IMR-90 (cell line): Measurements from ENCODE around the gene TKTL2. TPM values are rescaled to one million over a fixed set of nuclear protein-coding genes. Genes with fewer than 3 reads are reported as not detected.

ENCODE experiments used
- ATAC-seq: fragments of 200-7000 bp; cut with Tn5 transposase; 2 replicates; pipeline ENCODE4 v1.9.1; 2020; ENCODE audit warnings: low read depth, mild to moderate bottlenecking, moderate library complexity
- BruUV-seq: library from RNA; stranded (reverse); fragments of 400-500 nt; replicated peaks from 2 replicates; lab custom pipeline; 2021; lab: Mats Ljungman, UMichigan
- CTCF ChIA-PET: fragments of 300-600 bp; formaldehyde crosslinking; extraction: SDS; loops from one replicate; lab custom pipeline; 2021; ENCODE audit warnings: antibody characterized with exemption; lab: Yijun Ruan, JAX
- POLR2A ChIA-PET: fragments of 300-600 bp; sonication (Branson Sonifier 250); formaldehyde crosslinking; loops from one replicate; lab custom pipeline; 2022; ENCODE audit warnings: antibody characterized with exemption; ENCODE audit not compliant: unreplicated experiment; lab: Charles Lee
- DNase-seq: peaks from one replicate; pipeline ENCODE4 v3.0.0; 2013
- H2AFZ ChIP-seq: replicated peaks from 2 replicates; pipeline ENCODE3; 2013; ENCODE audit warnings: low read length, mild to moderate bottlenecking; ENCODE audit not compliant: poor library complexity
- H2AK5ac ChIP-seq: 2 replicates; pipeline ENCODE4 v1.6.1; 2013; ENCODE audit warnings: low read depth, low read length, inconsistent platforms
- H2AK9ac ChIP-seq: replicated peaks from 2 replicates; pipeline ENCODE3; 2013; ENCODE audit warnings: mild to moderate bottlenecking, low read depth, low read length, moderate library complexity; ENCODE audit not compliant: poor library complexity
- H2BK120ac ChIP-seq: 2 replicates; pipeline ENCODE4 v1.6.1; 2013; ENCODE audit warnings: low read depth, low read length, inconsistent platforms
- H2BK15ac ChIP-seq: 3 replicates; pipeline ENCODE4 v1.6.1; 2013; ENCODE audit warnings: low read depth, low read length, inconsistent platforms
- H2BK20ac ChIP-seq: 2 replicates; pipeline ENCODE4 v1.6.1; 2013; ENCODE audit warnings: low read depth, mild to moderate bottlenecking, inconsistent platforms, low read length, moderate library complexity
- H2BK5ac ChIP-seq: 2 replicates; pipeline ENCODE4 v1.6.1; 2013; ENCODE audit warnings: mild to moderate bottlenecking, low read depth, low read length, inconsistent platforms; ENCODE audit not compliant: poor library complexity, severe bottlenecking
- H3K14ac ChIP-seq: replicated peaks from 2 replicates; pipeline ENCODE4 v1.6.1; 2013; ENCODE audit warnings: low read depth, low read length, inconsistent platforms
- H3K18ac ChIP-seq: 2 replicates; pipeline ENCODE4 v1.6.1; 2013; ENCODE audit warnings: low read depth, low read length, control low read depth
- H3K23ac ChIP-seq: 2 replicates; pipeline ENCODE4 v1.6.1; 2013; ENCODE audit warnings: low read depth, low read length, inconsistent platforms
- H3K27ac ChIP-seq: 2 replicates; pipeline ENCODE4 v1.5.1; 2013; ENCODE audit warnings: mild to moderate bottlenecking, control low read depth, low read length; ENCODE audit not compliant: insufficient read depth
- H3K27me3 ChIP-seq: 2 replicates; pipeline ENCODE4 v1.6.1; 2013; ENCODE audit warnings: low read length; ENCODE audit not compliant: control insufficient read depth, insufficient read depth
- H3K36me3 ChIP-seq: 2 replicates; pipeline ENCODE4 v1.6.1; 2013; ENCODE audit warnings: low read length, mixed read lengths; ENCODE audit not compliant: control insufficient read depth, insufficient read depth
- H3K4ac ChIP-seq: 2 replicates; pipeline ENCODE4 v1.6.1; 2013; ENCODE audit warnings: low read depth, low read length, inconsistent platforms
- H3K4me1 ChIP-seq: 2 replicates; pipeline ENCODE4 v1.6.1; 2013; ENCODE audit warnings: low read length, mixed read lengths; ENCODE audit not compliant: control insufficient read depth, insufficient read depth
- H3K4me2 ChIP-seq: 2 replicates; pipeline ENCODE4 v1.6.1; 2013; ENCODE audit warnings: low read depth, mild to moderate bottlenecking, control low read depth, low read length, moderate library complexity
- H3K4me3 ChIP-seq: 2 replicates; pipeline ENCODE4 v1.5.1; 2013; ENCODE audit warnings: low read depth, mild to moderate bottlenecking, control low read depth, low read length, moderate library complexity; ENCODE audit not compliant: insufficient read depth
- H3K56ac ChIP-seq: 2 replicates; pipeline ENCODE4 v1.6.1; 2013; ENCODE audit warnings: low read length, inconsistent platforms; ENCODE audit not compliant: insufficient read depth; ENCODE audit errors: extremely low read depth
- H3K79me1 ChIP-seq, 2 experiments: 2 replicates each; pipeline ENCODE4 v1.6.1; 2013; ENCODE audit warnings: low read length in 2 of 2, inconsistent platforms in 1 of 2, low read depth in 1 of 2
- H3K9ac ChIP-seq: 2 replicates; pipeline ENCODE4 v1.6.1; 2013; ENCODE audit warnings: low read depth, low read length, control low read depth
- H3K9me1 ChIP-seq: 2 replicates; pipeline ENCODE4 v1.6.1; 2013; ENCODE audit warnings: low read length, inconsistent platforms; ENCODE audit not compliant: insufficient read depth
- H3K9me3 ChIP-seq: 2 replicates; pipeline ENCODE4 v1.6.1; 2013; ENCODE audit warnings: low read length; ENCODE audit not compliant: control insufficient read depth, insufficient read depth
- H4K20me1 ChIP-seq: 2 replicates; pipeline ENCODE4 v1.6.1; 2013; ENCODE audit warnings: low read length, inconsistent platforms; ENCODE audit not compliant: insufficient read depth
- H4K5ac ChIP-seq: 2 replicates; pipeline ENCODE4 v1.6.1; 2013; ENCODE audit warnings: mild to moderate bottlenecking, low read depth, low read length, control low read depth
- H4K8ac ChIP-seq, 2 experiments: 2 replicates each; pipeline ENCODE4 v1.6.1; 2013; ENCODE audit warnings: low read depth in 2 of 2, low read length in 2 of 2, control low read depth in 1 of 2, inconsistent platforms in 1 of 2
- H4K91ac ChIP-seq: 2 replicates; pipeline ENCODE4 v1.6.1; 2013; ENCODE audit warnings: low read depth, low read length, inconsistent platforms; ENCODE audit not compliant: insufficient read depth
- FOS ChIP-seq: fragments of 150-350 bp; IDR thresholded peaks from 2 replicates; pipeline ENCODE4 v1.6.1; 2016; ENCODE audit warnings: low read depth, low read length
- MAZ ChIP-seq: IDR thresholded peaks from 2 replicates; pipeline ENCODE4 v1.6.1; 2012; ENCODE audit warnings: low read depth, mild to moderate bottlenecking, low read length, improper control_type of control experiment, moderate library complexity, borderline replicate concordance
- NFE2L2 ChIP-seq: fragments of 150-350 bp; IDR thresholded peaks from 2 replicates; pipeline ENCODE4 v1.6.1; 2016; ENCODE audit warnings: low read depth, mild to moderate bottlenecking, low read length
- SMC3 ChIP-seq: fragments of 150-350 bp; IDR thresholded peaks from 2 replicates; pipeline ENCODE4 v1.6.1; 2016; ENCODE audit warnings: low read depth, mild to moderate bottlenecking, antibody characterized with exemption, low read length, moderate library complexity
- WGBS, 2 experiments: methylation state at CpG; one replicate each; pipeline versions ENCODE4 v1.1.5 to v1.1.7; 2013; ENCODE audit warnings: missing lambda C conversion rate in 2 of 2; ENCODE audit not compliant: insufficient read length in 1 of 2; ENCODE audit errors: extremely low coverage in 2 of 2; 5-methylcytosine and 5-hydroxymethylcytosine counted together
- dilution Hi-C: fragments of 300-500 bp; cut with HindIII; formaldehyde crosslinking; loops from one replicate; pipeline ENCODE4 v1.14.3; 2018; ENCODE audit warnings: low sequenced_read_pairs; ENCODE audit not compliant: unreplicated experiment
- in situ Hi-C: fragments of 300-500 bp; cut with MboI; formaldehyde crosslinking; loops from 3 replicates; pipeline ENCODE4 v1.14.3; 2019; ENCODE audit warnings: low sequenced_read_pairs, inconsistent platforms, mixed read lengths
- intact Hi-C: fragments of 100-400 bp; cut with micrococcal nuclease; formaldehyde crosslinking; loops from 2 replicates; pipeline ENCODE4 v1.10.0; 2022
- polyA plus RNA-seq, 3 experiments: library from polyadenylated mRNA; depleted of rRNA; stranded (reverse); fragments of >200 nt; gene quantifications; 2 replicates each; pipeline ENCODE4 v1.2.3, GENCODE V29; 2012; ENCODE audit warnings: low replicate concordance in 1 of 3
- total RNA-seq: library from RNA; depleted of rRNA; stranded (reverse); fragments of >200 nt; gene quantifications from 2 replicates; pipeline ENCODE4 v1.2.3, GENCODE V29; 2012
- TF ChIP-seq, protein P1 (sequence below): fragments of 150-350 bp; IDR thresholded peaks from 2 replicates; pipeline ENCODE4 v1.6.1; 2017; ENCODE audit warnings: mild to moderate bottlenecking, antibody characterized with exemption, low read length, low read depth

The TKTL2 gene
- total and polyA plus RNA-seq, 2 of the 4 experiments (the other 2 are of a cell fraction): not detected

DNA sequence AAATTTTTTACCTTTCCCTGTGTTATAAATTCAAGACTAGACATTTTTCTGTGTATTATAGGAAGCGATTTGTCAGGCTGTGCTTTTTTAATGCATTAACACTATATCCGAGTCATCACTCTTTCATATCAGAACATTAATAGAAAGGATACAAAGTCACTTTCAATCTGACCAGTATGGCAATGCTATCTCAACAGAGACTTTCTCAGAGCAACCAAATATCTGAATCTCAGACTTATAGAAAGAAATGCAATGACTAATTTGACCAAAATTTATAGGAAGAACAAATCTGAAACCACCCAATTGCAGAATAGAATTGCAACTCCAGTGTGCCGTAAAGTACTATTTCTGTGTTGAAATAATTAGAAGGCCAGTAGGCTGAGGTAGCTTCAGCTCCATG, 473 bp upstream of the TKTL2 start:
- Histone ChIP-seq H3K18ac (no peak overlapping the region), H3K4me3 (no peak overlapping the region), H2AFZ (no peak overlapping the region), H4K8ac (no peak overlapping the region), H2BK20ac (no peak overlapping the region), H3K4me1 (no peaks in the 10 kb centered on the region), H3K14ac (no peak overlapping the region), H3K4me2 (no peak overlapping the region), H3K23ac (no peak overlapping the region), H3K9me1 (no peaks in the 10 kb centered on the region), H2BK15ac (no peak overlapping the region), H3K4ac (no peak overlapping the region), H4K91ac (no peak overlapping the region), H3K79me1 (no peaks in the 10 kb centered on the region), H2BK5ac (no peak overlapping the region), H4K20me1 (no peaks in the 10 kb centered on the region), H3K56ac (no peak overlapping the region), H2BK120ac (no peak overlapping the region), H3K9ac (no peak overlapping the region), H4K5ac (no peak overlapping the region), H2AK5ac (no peak overlapping the region), H3K27ac (no peak overlapping the region), H3K36me3 (no peaks in the 10 kb centered on the region), H3K9me3 (no peaks in the 10 kb centered on the region), H3K27me3 (no peaks in the 10 kb centered on the region), H2AK9ac (no peak overlapping the region)
- ATAC-seq (no peak), DNase-seq (no peak)
- ChIA-PET CTCF (no interaction called here), POLR2A (no interaction called here)
- intact Hi-C loops: no loop called here
- dilution Hi-C loops: no loop called here
- in situ Hi-C loops: no loop called here
- WGBS, 2 experiments: no CpG with 5 or more reads among the region's 3 CpGs
- BruUV-seq: no TSS peak
- TF ChIP-seq SMC3 (no peak), FOS (no peak), MAZ (no peak), NFE2L2 (no peak)
- TF ChIP-seq, protein P1, sequence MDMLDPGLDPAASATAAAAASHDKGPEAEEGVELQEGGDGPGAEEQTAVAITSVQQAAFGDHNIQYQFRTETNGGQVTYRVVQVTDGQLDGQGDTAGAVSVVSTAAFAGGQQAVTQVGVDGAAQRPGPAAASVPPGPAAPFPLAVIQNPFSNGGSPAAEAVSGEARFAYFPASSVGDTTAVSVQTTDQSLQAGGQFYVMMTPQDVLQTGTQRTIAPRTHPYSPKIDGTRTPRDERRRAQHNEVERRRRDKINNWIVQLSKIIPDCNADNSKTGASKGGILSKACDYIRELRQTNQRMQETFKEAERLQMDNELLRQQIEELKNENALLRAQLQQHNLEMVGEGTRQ: no peak
